Left lung (tissue), 10 donors: ENCODE results near the gene FBL. TPM values are rescaled to one million over a fixed set of nuclear protein-coding genes. Genes with fewer than 3 reads are reported as not detected.

Experiments used
- ATAC-seq: fragments of 200-7000 bp; cut with Tn5 transposase; one replicate; pipeline ENCODE4 v1.9.1; 2020; ENCODE audit warnings: moderate library complexity
- DNase-seq, 4 donors: peaks; one replicate each; pipeline ENCODE4 v3.0.0-alpha.2; 2013 to 2020
- H3K27ac ChIP-seq, 2 donors: fragments of 200-600 bp; sonication (generic) in 1 of 2; one replicate each; pipeline versions ENCODE4 v1.5.0 to v1.8.0; 2020 to 2021
- H3K27me3 ChIP-seq, 2 donors: fragments of 200-600 bp; sonication (generic) in 1 of 2; one replicate each; pipeline versions ENCODE4 v1.5.0 to v1.8.0; 2020 to 2021
- H3K36me3 ChIP-seq, 2 donors: fragments of 200-600 bp; sonication (generic) in 1 of 2; one replicate each; pipeline versions ENCODE4 v1.5.0 to v1.8.0; 2020 to 2021
- H3K4me1 ChIP-seq, 2 donors: fragments of 200-600 bp; one replicate each; pipeline ENCODE4 v1.8.0; 2021
- H3K4me3 ChIP-seq, 2 donors: fragments of 200-600 bp; sonication (generic) in 1 of 2; one replicate each; pipeline versions ENCODE4 v1.5.0 to v1.8.0; 2020 to 2021; ENCODE audit warnings: mild to moderate bottlenecking in 1 of 2
- H3K9me3 ChIP-seq, 2 donors: fragments of 200-600 bp; sonication (generic) in 1 of 2; one replicate each; pipeline versions ENCODE4 v1.5.0 to v1.8.0; 2020 to 2021
- intact Hi-C, 2 donors: fragments of 100-400 bp; cut with DNase I; formaldehyde crosslinking; loops; one replicate each; pipeline versions ENCODE4 v1.11.2 to v1.14.2; 2022
- polyA plus RNA-seq, 6 donors: library from polyadenylated mRNA; unstranded; fragments of 120-200 nt; gene quantifications; one replicate each; pipeline ENCODE4 v1.2.1, GENCODE V29; 2013; ENCODE audit not compliant: insufficient read length in 6 of 6
- total RNA-seq, 2 donors: library from RNA; stranded (reverse); fragmentation: NEBNext Ultra II Directional; extraction: Animal tissue kit (Norgen Biotek cat#: 25700); gene quantifications; one replicate each; pipeline ENCODE4 v1.2.1, GENCODE V29; 2021
- TF ChIP-seq, protein P1 (sequence below), 2 donors: fragments of 200-600 bp; sonication (generic) in 1 of 2; IDR thresholded peaks; one replicate each; pipeline versions ENCODE4 v1.5.0 to v1.8.0; 2021; ENCODE audit warnings: antibody characterized with exemption in 2 of 2
- donor health status: DM: no; HTN: yes; CAD: no.
- donor health status: DM: no; HTN: no; CAD: no.

FBL gene
- total and polyA plus RNA-seq, 8 donors = 82.5 to 375 (median 340) TPM

DNA sequence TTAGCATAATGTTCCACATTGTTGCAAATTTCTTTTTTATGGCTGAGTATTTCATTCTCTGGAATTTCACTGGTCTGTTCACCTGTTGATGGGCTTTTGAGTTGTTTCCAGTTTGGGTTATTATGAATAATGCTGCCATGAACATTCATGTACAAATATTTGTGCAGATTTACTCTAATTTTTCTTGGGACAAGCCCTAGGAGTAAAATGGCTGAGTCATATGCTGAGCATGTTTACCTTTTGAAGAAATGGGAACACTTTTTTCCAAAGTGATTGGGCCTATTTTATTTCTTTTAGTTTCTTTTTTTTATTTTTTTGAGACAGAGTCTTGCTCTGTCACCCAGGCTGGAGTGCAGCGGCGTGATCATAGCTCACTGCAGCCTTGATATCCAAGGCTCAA lies 4.7 kb upstream of the FBL start:
- no peak for ATAC-seq

DNA sequence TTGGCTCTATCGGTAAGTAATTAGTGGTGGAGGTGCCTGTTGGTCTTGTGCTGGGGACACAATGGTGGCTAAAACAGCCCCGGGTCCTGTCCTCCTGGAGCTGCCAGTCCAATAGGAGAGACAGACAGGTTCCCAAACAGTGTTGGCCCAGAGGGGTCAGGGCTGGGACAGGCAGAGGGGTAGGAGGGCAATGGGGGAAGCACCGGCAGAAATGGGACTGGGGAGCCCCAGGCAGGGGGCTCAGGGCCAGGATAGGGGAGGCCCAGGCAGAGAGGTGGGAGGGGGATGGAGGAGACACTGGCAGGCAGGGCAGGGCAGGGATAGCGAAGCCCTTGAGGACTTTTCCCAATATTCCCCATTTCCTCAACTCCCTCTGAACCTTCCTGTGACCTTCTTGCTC lies 2.2 kb upstream of the FBL start:
- ATAC-seq (no peak), DNase-seq (no peak)
- Histone ChIP-seq H3K27ac (no peak overlapping the region), H3K9me3 (no peaks in the 10 kb centered on the region), H3K4me1 (peaks cover 16 to 31% of the 10 kb centered on the region in 2 donors), H3K27me3 (no peaks in the 10 kb centered on the region), H3K4me3 (no peak overlapping the region), H3K36me3 (no peaks in the 10 kb centered on the region)
- intact Hi-C loops = no loop called here
- TF ChIP-seq, protein P1, sequence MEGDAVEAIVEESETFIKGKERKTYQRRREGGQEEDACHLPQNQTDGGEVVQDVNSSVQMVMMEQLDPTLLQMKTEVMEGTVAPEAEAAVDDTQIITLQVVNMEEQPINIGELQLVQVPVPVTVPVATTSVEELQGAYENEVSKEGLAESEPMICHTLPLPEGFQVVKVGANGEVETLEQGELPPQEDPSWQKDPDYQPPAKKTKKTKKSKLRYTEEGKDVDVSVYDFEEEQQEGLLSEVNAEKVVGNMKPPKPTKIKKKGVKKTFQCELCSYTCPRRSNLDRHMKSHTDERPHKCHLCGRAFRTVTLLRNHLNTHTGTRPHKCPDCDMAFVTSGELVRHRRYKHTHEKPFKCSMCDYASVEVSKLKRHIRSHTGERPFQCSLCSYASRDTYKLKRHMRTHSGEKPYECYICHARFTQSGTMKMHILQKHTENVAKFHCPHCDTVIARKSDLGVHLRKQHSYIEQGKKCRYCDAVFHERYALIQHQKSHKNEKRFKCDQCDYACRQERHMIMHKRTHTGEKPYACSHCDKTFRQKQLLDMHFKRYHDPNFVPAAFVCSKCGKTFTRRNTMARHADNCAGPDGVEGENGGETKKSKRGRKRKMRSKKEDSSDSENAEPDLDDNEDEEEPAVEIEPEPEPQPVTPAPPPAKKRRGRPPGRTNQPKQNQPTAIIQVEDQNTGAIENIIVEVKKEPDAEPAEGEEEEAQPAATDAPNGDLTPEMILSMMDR (IDR thresholded peaks at IDR 0.05) = no peak

More for the DNA sequence above, 4.7 kb upstream of the FBL start:
- Histone ChIP-seq H3K36me3 (no peaks in the 10 kb centered on the region), H3K27ac (no peak overlapping the region), H3K4me1 (peaks cover 6 to 7% of the 10 kb centered on the region in 2 donors), H3K27me3 (no peaks in the 10 kb centered on the region), H3K4me3 (no peak overlapping the region), H3K9me3 (no peaks in the 10 kb centered on the region)
- TF ChIP-seq, protein P1 (IDR thresholded peaks at IDR 0.05) = no peak
- DNase-seq = no peak
- intact Hi-C loops = no loop called here

DNA sequence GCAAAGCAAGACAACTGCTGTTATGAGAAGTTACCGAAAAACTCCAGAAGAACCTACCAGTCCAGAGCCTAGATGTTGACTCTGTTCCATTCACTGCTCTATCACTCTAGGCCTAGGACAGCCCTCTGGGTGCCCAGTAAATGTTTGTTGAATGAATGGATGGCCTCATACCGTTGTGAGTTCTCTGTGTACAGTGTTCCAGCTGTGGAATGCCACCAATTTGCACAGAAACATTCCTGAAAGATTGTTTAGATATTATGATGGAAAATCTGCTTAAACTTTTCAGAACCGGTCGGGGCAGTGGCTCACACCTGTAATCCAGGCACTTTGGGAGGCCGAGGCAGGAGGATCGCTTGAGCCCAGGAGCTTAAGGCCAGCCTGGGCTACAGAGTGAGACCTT lies 1.3 kb upstream of the FBL start:
- no peak overlapping the region for H3K27ac ChIP-seq
- TF ChIP-seq, protein P1 (IDR thresholded peaks at IDR 0.05) = no peak
- no peaks in the 10 kb centered on the region for H3K9me3 ChIP-seq
- ATAC-seq = no peak
- no peaks in the 10 kb centered on the region for H3K27me3 ChIP-seq
- DNase-seq = no peak
- intact Hi-C loops = no loop called here
- no peaks in the 10 kb centered on the region for H3K36me3 ChIP-seq
- H3K4me1 ChIP-seq = peaks cover 19 to 40% of the 10 kb centered on the region in 2 donors
- no peak overlapping the region for H3K4me3 ChIP-seq

DNA sequence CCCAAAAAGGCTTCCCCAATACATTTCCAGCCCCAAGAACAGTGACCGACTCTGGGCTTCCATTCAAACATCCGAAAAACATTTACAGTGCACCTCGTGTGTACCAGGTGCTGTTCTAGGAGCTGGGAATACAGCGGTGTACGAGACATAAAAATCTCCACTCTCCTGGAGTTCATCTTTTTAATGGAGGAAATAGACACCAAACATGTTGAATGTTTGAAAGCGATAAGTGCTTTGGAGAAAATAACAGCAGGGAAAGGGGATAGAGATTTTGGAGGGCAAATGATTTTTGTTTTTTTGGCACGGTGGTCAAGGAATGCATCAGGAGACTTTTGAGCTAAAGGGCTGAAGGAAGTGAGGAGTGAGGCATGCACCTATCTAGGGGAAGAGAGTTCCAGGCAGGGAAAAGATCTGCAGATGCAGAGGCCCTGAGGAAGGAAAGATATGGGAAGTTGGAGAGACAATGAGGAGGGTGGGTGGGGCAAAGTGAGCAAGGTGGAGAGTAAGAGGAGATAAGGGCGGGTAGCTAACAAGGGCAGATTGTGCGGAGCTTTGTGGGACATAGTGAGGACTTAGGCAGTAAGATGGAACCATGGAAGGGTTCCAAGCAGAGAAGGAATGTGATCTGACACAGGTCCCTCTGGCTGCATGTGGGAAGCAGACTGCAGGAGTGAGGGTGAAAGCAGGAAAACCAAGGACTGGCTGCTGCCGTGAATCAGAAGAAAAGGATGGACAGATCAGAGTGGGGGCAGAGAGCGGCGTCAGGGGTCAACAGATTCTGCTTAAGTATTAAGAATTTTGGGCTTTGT lies 703 bp upstream of the FBL start:
- no peaks in the 10 kb centered on the region for H3K9me3 ChIP-seq
- DNase-seq (no peak), ATAC-seq (peak; percentile 12)
- H3K4me1 ChIP-seq = peaks cover 23 to 41% of the 10 kb centered on the region in 2 donors
- no peaks in the 10 kb centered on the region for H3K27me3 ChIP-seq
- intact Hi-C loops = no loop called here
- peak overlapping the region; percentile 84 to 85 for H3K27ac ChIP-seq
- H3K4me3 ChIP-seq = peak overlapping the region; percentile 71 to 86
- TF ChIP-seq, protein P1 (IDR thresholded peaks at IDR 0.05) = no peak
- H3K36me3 ChIP-seq = no peaks in the 10 kb centered on the region

DNA sequence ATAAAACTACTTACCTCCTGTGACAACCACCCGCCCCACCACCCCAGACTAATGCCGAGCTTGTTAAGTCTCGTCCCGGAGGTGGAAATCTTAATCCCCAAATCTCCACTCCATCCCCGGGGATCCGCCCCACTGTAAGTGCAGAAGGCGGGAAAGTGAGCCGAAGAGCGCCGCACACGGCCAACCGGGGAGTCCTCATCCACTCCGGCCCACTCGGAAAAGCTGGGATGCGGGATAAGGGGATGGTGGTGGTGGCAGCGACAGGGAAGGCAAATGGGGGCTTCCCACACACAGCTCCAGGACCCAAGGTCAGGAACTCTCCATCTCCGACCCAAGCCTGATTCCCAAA lies 621 bp downstream of the FBL start:
- H3K36me3 ChIP-seq = no peaks in the 10 kb centered on the region
- TF ChIP-seq, protein P1 (IDR thresholded peaks at IDR 0.05) = no peak
- peak; percentile 43 for ATAC-seq
- H3K9me3 ChIP-seq = no peaks in the 10 kb centered on the region
- H3K27me3 ChIP-seq = no peaks in the 10 kb centered on the region
- DNase-seq = no peak
- peak overlapping the region in 1 of 2 donors; percentile 85 for H3K27ac ChIP-seq
- peak overlapping the region; percentile 71 to 86 for H3K4me3 ChIP-seq
- intact Hi-C loops = no loop called here
- H3K4me1 ChIP-seq = peaks cover 23 to 45% of the 10 kb centered on the region in 2 donors
